Liver (tissue), 9 donors: Measurements from ENCODE around the gene RFT1. TPM values are rescaled to one million over a fixed set of nuclear protein-coding genes. Genes with fewer than 3 reads are reported as not detected.

ENCODE experiments used
- DNase-seq: peaks from one replicate; pipeline ENCODE4 v3.0.0-alpha.2; 2017; ENCODE audit warnings: low spot score
- H3K27ac ChIP-seq, 2 donors: one replicate each; pipeline ENCODE4 v1.7.0; 2013; ENCODE audit warnings: inconsistent platforms in 2 of 2, low read length in 2 of 2, control low read depth in 1 of 2, low read depth in 1 of 2, mild to moderate bottlenecking in 1 of 2
- H3K27me3 ChIP-seq, 4 donors: one replicate each; pipeline versions ENCODE4 v1.6.1 to v1.7.0; 2013; ENCODE audit warnings: low read length in 3 of 4, inconsistent platforms in 1 of 4, mild to moderate bottlenecking in 1 of 4, moderate library complexity in 1 of 4; ENCODE audit not compliant: control insufficient read depth in 4 of 4, insufficient read depth in 4 of 4
- H3K36me3 ChIP-seq, 4 donors: one replicate each; pipeline versions ENCODE4 v1.6.1 to v1.7.0; 2013; ENCODE audit warnings: low read length in 3 of 4, mild to moderate bottlenecking in 3 of 4, low read depth in 1 of 4, moderate library complexity in 1 of 4; ENCODE audit not compliant: control insufficient read depth in 4 of 4, insufficient read depth in 3 of 4
- H3K4me1 ChIP-seq, 4 donors: one replicate each; pipeline versions ENCODE4 v1.6.1 to v1.7.0; 2013; ENCODE audit warnings: low read length in 3 of 4, mild to moderate bottlenecking in 3 of 4, moderate library complexity in 1 of 4; ENCODE audit not compliant: control insufficient read depth in 4 of 4, insufficient read depth in 4 of 4
- H3K4me3 ChIP-seq, 3 donors: one replicate each; pipeline versions ENCODE4 v1.6.1 to v1.7.0; 2013; ENCODE audit warnings: low read length in 3 of 3, control low read depth in 1 of 3, low read depth in 1 of 3, mild to moderate bottlenecking in 1 of 3
- H3K9ac ChIP-seq, 2 donors: one replicate each; pipeline ENCODE4 v1.7.0; 2013; ENCODE audit warnings: low read length in 2 of 2, mild to moderate bottlenecking in 2 of 2, moderate library complexity in 2 of 2, control low read depth in 1 of 2, low read depth in 1 of 2
- H3K9me3 ChIP-seq, 4 donors: one replicate each; pipeline versions ENCODE4 v1.6.1 to v1.7.0; 2013; ENCODE audit warnings: low read length in 3 of 4; ENCODE audit not compliant: control insufficient read depth in 4 of 4
- EGR1 ChIP-seq, 2 donors: IDR thresholded peaks; 2 replicates each; pipeline ENCODE4 v1.6.1; 2016 to 2018; ENCODE audit warnings: antibody characterized with exemption in 2 of 2, low read depth in 2 of 2
- GABPA ChIP-seq, 2 donors: IDR thresholded peaks in 1 of 2; conservative IDR thresholded peaks in 1 of 2; 2 replicates each; pipeline ENCODE4 v1.6.1; 2016; ENCODE audit warnings: antibody characterized with exemption in 2 of 2, mild to moderate bottlenecking in 1 of 2, moderate library complexity in 1 of 2
- REST ChIP-seq: IDR thresholded peaks from 2 replicates; pipeline ENCODE4 v1.6.1; 2016; ENCODE audit warnings: antibody characterized with exemption, mild to moderate bottlenecking
- RXRA ChIP-seq, 2 donors: IDR thresholded peaks; 2 replicates each; pipeline ENCODE4 v1.6.1; 2017 to 2018; ENCODE audit warnings: antibody characterized with exemption in 2 of 2, mild to moderate bottlenecking in 1 of 2
- SP1 ChIP-seq: IDR thresholded peaks from 2 replicates; pipeline ENCODE4 v1.6.1; 2018; ENCODE audit warnings: antibody characterized with exemption, mild to moderate bottlenecking
- TAF1 ChIP-seq: conservative IDR thresholded peaks from 2 replicates; pipeline ENCODE4 v1.6.1; 2016; ENCODE audit warnings: antibody characterized with exemption, mild to moderate bottlenecking
- WGBS: extraction: QIAGEN DNeasy Blood & Tissue Kit; methylation state at CpG from one replicate; pipeline ENCODE4 v1.1.7; 2013; 5-methylcytosine and 5-hydroxymethylcytosine counted together
- polyA plus RNA-seq, 2 donors: library from polyadenylated mRNA; stranded (reverse) in 1 of 2; unstranded in 1 of 2; fragments of 200-250 nt in 1 of 2; fragments of >200 nt in 1 of 2; fragmentation: Nextera tagmentation in 1 of 2; extraction: Ambion mirVana in 1 of 2; gene quantifications; one replicate each; pipeline versions ENCODE4 v1.2.1 to v1.2.3, GENCODE V29; 2013 to 2015
- total RNA-seq, 2 donors: library from RNA; depleted of rRNA; stranded (reverse); fragments of >200 nt; gene quantifications; one replicate each; pipeline ENCODE4 v1.2.3, GENCODE V29; 2014
- TF ChIP-seq, protein P1 (sequence below): IDR thresholded peaks from 2 replicates; pipeline ENCODE4 v1.6.1; 2016; ENCODE audit warnings: antibody characterized with exemption
- TF ChIP-seq, protein P2 (sequence below): IDR thresholded peaks from 2 replicates; pipeline ENCODE4 v1.6.1; 2016; ENCODE audit warnings: antibody characterized with exemption
- donor health status: healthy.
- donor health status: healthy.
- donor health status: healthy.
- donor health status: healthy.
- donor health status: healthy.

The RFT1 gene
- total and polyA plus RNA-seq, 4 donors: 8.0 to 12.6 (median 11.8) TPM

GRCh38 chr3:53045518-53046170, 84.6 kb downstream of the RFT1 start, which contains the start of gene SFMBT1:
Gene SFMBT1 (minus strand): TSS chr3:53046073. CDS start chr3:52969128, 76,945 bp downstream.
- Histone ChIP-seq H3K36me3 (no peaks in the 10 kb centered on the region), H3K9me3 (no peaks in the 10 kb centered on the region), H3K4me1 (peaks cover 3 to 26% (median 13%) of the 10 kb centered on the region in 4 donors), H3K9ac (peak within 1 kb of the TSS in 1 of 2 donors; percentile 87), H3K27ac (peak within 1 kb of the TSS; percentile 72 to 92), H3K4me3 (peak within 1 kb of the TSS; percentile 65 to 99 (median 89)), H3K27me3 (no peaks in the 10 kb centered on the region)
- WGBS: under 1% methylated on average over 117 of the region's 117 CpGs
- TF ChIP-seq SP1 (no peak), RXRA (IDR thresholded peaks at IDR 0.05) (no peak)
- peak; percentile 70 for DNase-seq

DNA sequence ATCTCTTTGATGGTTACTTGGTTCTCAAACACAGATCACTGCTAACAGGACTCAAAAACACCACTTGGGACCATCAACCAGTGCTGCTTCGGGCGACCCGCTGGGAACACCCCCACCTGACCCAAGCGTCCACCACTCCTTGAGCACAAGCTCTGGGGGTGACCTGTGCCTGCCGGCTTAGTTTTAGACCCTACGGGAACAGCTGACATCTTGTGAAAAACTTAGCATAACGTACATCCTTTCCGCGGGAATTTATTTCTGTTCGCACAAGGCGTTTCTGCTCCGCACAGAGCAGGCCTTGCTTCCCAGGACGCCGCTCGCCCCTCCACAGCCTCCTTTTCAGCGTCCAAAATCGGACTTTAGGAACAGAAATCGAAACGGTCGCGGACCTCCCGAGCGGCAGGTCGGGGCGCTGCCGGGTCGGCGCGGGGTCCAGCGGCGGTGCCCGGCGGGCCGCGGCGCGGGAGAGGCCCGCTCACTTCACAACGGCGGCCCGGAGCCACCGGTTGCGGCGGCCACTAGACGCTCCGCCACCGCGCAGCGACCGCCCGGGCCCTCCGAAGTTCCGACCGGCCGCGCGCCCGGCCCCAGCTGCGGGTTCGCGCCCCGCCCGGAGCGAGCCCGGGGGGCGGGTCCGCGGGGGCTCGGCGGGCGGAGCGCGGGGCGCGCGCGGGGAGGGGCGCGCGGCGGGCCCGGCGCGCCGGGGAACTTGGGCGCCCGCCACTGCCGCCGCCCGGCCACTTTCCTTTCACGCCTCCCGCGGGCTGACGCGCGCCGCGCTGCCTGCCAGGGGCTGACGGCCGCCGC, 85.3 kb downstream of the RFT1 start:
- Histone ChIP-seq H3K9ac (peak overlapping the region; percentile 43 to 87), H3K27ac (peak overlapping the region; percentile 52 to 89), H3K9me3 (no peaks in the 10 kb centered on the region), H3K4me1 (peaks cover 3 to 34% (median 20%) of the 10 kb centered on the region in 4 donors), H3K4me3 (peak overlapping the region; percentile 65 to 99 (median 89)), H3K36me3 (no peaks in the 10 kb centered on the region), H3K27me3 (no peaks in the 10 kb centered on the region)
- DNase-seq: peak; percentile 59
- WGBS: under 1% methylated on average over 97 of the region's 101 CpGs
- TF ChIP-seq, protein P1, sequence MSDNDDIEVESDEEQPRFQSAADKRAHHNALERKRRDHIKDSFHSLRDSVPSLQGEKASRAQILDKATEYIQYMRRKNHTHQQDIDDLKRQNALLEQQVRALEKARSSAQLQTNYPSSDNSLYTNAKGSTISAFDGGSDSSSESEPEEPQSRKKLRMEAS: no peak
- TF ChIP-seq EGR1 (IDR thresholded peaks at IDR 0.05; ENCODE audit: low read depth in 2 of 2) (no peak), RXRA (IDR thresholded peaks at IDR 0.05) (no peak)

DNA sequence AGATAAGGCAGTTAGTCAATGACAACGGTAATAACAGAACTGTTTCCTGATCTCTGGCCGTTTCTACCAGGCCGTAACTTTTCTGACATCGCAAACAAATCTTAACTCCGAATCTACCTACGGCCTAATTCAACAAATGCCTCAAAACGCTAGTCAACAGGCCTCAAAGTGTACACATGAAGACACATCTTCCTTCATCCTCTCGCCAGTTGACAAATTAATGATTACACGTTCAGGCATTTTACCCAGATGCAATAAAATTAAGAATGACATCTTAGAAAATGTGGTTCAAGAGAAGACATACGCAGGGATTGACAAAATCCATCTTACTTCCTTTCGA, 85.9 kb downstream of the RFT1 start:
- no peak for DNase-seq
- Histone ChIP-seq H3K9me3 (no peaks in the 10 kb centered on the region), H3K27ac (peak overlapping the region; percentile 52 to 89), H3K36me3 (no peaks in the 10 kb centered on the region), H3K4me1 (peaks cover 3 to 39% (median 25%) of the 10 kb centered on the region in 4 donors), H3K9ac (peak overlapping the region; percentile 43 to 87), H3K27me3 (no peaks in the 10 kb centered on the region), H3K4me3 (peak overlapping the region; percentile 65 to 99 (median 89))
- WGBS: 21% methylated on average over 11 of the region's 11 CpGs
- TF ChIP-seq, protein P2, sequence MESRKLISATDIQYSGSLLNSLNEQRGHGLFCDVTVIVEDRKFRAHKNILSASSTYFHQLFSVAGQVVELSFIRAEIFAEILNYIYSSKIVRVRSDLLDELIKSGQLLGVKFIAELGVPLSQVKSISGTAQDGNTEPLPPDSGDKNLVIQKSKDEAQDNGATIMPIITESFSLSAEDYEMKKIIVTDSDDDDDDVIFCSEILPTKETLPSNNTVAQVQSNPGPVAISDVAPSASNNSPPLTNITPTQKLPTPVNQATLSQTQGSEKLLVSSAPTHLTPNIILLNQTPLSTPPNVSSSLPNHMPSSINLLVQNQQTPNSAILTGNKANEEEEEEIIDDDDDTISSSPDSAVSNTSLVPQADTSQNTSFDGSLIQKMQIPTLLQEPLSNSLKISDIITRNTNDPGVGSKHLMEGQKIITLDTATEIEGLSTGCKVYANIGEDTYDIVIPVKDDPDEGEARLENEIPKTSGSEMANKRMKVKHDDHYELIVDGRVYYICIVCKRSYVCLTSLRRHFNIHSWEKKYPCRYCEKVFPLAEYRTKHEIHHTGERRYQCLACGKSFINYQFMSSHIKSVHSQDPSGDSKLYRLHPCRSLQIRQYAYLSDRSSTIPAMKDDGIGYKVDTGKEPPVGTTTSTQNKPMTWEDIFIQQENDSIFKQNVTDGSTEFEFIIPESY: no peak
- TF ChIP-seq REST: no peak
- no peak for TF ChIP-seq TAF1
- TF ChIP-seq GABPA (IDR thresholded peaks at IDR 0.05 in 1 of 2, conservative IDR thresholded peaks at IDR 0.05 in 1 of 2): no peak
